CD8-positive, alpha-beta memory T cell (primary cell): ENCODE data around the gene ABCC9. TPM values are rescaled to one million over a fixed set of nuclear protein-coding genes. Genes with fewer than 3 reads are reported as not detected.
"Not testable (repeated sequence)": the region's sequence is repeated elsewhere in the genome, so short reads cannot be mapped to it uniquely, and the experiment has no call there.

Experiments
- CTCF ChIA-PET: fragments of 350-600 bp; sonication (Branson Sonifier 250); formaldehyde crosslinking; loops from one replicate; lab custom pipeline; 2021; ENCODE audit warnings: antibody characterized with exemption; lab: Charles Lee
- POLR2A ChIA-PET: fragments of 350-600 bp; sonication (Branson Sonifier 250); formaldehyde crosslinking; loops from one replicate; lab custom pipeline; 2021; ENCODE audit warnings: antibody characterized with exemption; lab: Charles Lee
- DNase-seq, 5 donors: peaks; one replicate each; pipeline versions ENCODE4 v3.0.0 to v3.0.0-alpha.2; 2020 to 2022; ENCODE audit warnings: mixed read lengths in 1 of 5
- H3K27ac ChIP-seq: one replicate; pipeline ENCODE4 v1.7.0; 2013; ENCODE audit warnings: low read depth, mild to moderate bottlenecking, low read length, moderate library complexity
- H3K27me3 ChIP-seq: 2 replicates; pipeline ENCODE4 v1.7.0; 2013; ENCODE audit warnings: low read length, mild to moderate bottlenecking; ENCODE audit not compliant: insufficient read depth, poor library complexity, severe bottlenecking
- H3K36me3 ChIP-seq: 2 replicates; pipeline ENCODE4 v1.7.0; 2013; ENCODE audit warnings: mild to moderate bottlenecking, low read length, moderate library complexity; ENCODE audit not compliant: insufficient read depth
- H3K4me1 ChIP-seq: 2 replicates; pipeline ENCODE4 v1.7.0; 2013; ENCODE audit warnings: mild to moderate bottlenecking, low read length, moderate library complexity; ENCODE audit not compliant: insufficient read depth
- H3K4me3 ChIP-seq: 2 replicates; pipeline ENCODE4 v1.7.0; 2013; ENCODE audit warnings: mild to moderate bottlenecking, low read length
- H3K9me3 ChIP-seq: 2 replicates; pipeline ENCODE4 v1.7.0; 2013; ENCODE audit warnings: mild to moderate bottlenecking, low read length
- H3K27ac Mint-ChIP-seq, 8 donors: one replicate each; pipeline ENCODE4 v1.8.0; 2020 to 2021; ENCODE audit warnings: mixed read lengths in 8 of 8, mild to moderate bottlenecking in 6 of 8, inconsistent platforms in 3 of 8, moderate library complexity in 3 of 8
- H3K27me3 Mint-ChIP-seq, 2 donors: one replicate each; pipeline ENCODE4 v1.8.0; 2020 to 2021; ENCODE audit warnings: mixed read lengths in 2 of 2, mild to moderate bottlenecking in 1 of 2, moderate library complexity in 1 of 2
- H3K36me3 Mint-ChIP-seq, 3 donors: one replicate each; pipeline ENCODE4 v1.8.0; 2020 to 2021; ENCODE audit warnings: mixed read lengths in 3 of 3, inconsistent platforms in 1 of 3, mild to moderate bottlenecking in 1 of 3
- H3K4me1 Mint-ChIP-seq, 3 donors: one replicate each; pipeline ENCODE4 v1.8.0; 2020 to 2021; ENCODE audit warnings: mixed read lengths in 3 of 3, inconsistent platforms in 1 of 3, mild to moderate bottlenecking in 1 of 3
- H3K4me3 Mint-ChIP-seq, 7 donors: one replicate each; pipeline ENCODE4 v1.8.0; 2020 to 2021; ENCODE audit warnings: mixed read lengths in 7 of 7, mild to moderate bottlenecking in 6 of 7, moderate library complexity in 4 of 7, inconsistent platforms in 2 of 7
- H3K9me3 Mint-ChIP-seq, 5 donors: one replicate each; pipeline ENCODE4 v1.8.0; 2020 to 2022; ENCODE audit warnings: mixed read lengths in 5 of 5, mild to moderate bottlenecking in 3 of 5, moderate library complexity in 2 of 5, inconsistent platforms in 1 of 5
- polyA plus RNA-seq: library from polyadenylated mRNA; unstranded; fragments of 300-500 nt; fragmentation: Illumina TruSeq; gene quantifications from one replicate; pipeline ENCODE4 v1.2.3, GENCODE V29; 2021
- total RNA-seq, 2 experiments: library from RNA; stranded (reverse); gene quantifications; one replicate each; pipeline ENCODE4 v1.2.3, GENCODE V29; 2021

ABCC9 gene
- total and polyA plus RNA-seq, 3 experiments from 2014 or later, result not detected

GRCh38 chr12:21809100-21809499 lies 132.1 kb downstream of the ABCC9 start:
- CTCF ChIA-PET, result no interaction called here
- Histone ChIP-seq H3K36me3 (no peaks in the 10 kb centered on the region), H3K9me3 (no peaks in the 10 kb centered on the region), H3K27me3 (no peaks in the 10 kb centered on the region), H3K4me3 (no peak overlapping the region), H3K27ac (no peak overlapping the region), H3K4me1 (no peaks in the 10 kb centered on the region)
- Mint-ChIP-seq H3K4me1 (no peaks in the 10 kb centered on the region), H3K27me3 (no peaks in the 10 kb centered on the region), H3K9me3 (peaks cover 0 to 5% (median 0%) of the 10 kb centered on the region in 5 donors), H3K36me3 (no peaks in the 10 kb centered on the region), H3K27ac (no peak overlapping the region), H3K4me3 (no peak overlapping the region)
- POLR2A ChIA-PET, result no interaction called here
- no peak for DNase-seq

- CTCF ChIA-PET, result no interaction called here
These were observed 135.0 kb downstream of the ABCC9 start for GRCh38 chr12:21806255-21806654.

GRCh38 chr12:21801522-21802288 lies 139.5 kb downstream of the ABCC9 start:
- ChIA-PET POLR2A (no interaction called here), CTCF (interaction anchor here (1.6 kb wide), 1 partner anchor 12 kb away, joined by 4 read pairs; no protein-coding TSS in a partner anchor)
- no peaks in the 10 kb centered on the region for H3K36me3 ChIP-seq
- DNase-seq, result no peak
- Mint-ChIP-seq H3K9me3 (no peaks in the 10 kb centered on the region), H3K27me3 (no peaks in the 10 kb centered on the region), H3K27ac (no peak overlapping the region), H3K4me3 (no peak overlapping the region), H3K4me1 (no peaks in the 10 kb centered on the region), H3K36me3 (no peaks in the 10 kb centered on the region)
- H3K27ac ChIP-seq, result no peak overlapping the region
- H3K4me3 ChIP-seq, result no peak overlapping the region
- H3K9me3 ChIP-seq, result no peaks in the 10 kb centered on the region
- H3K4me1 ChIP-seq, result no peaks in the 10 kb centered on the region
- H3K27me3 ChIP-seq, result no peaks in the 10 kb centered on the region

More at GRCh38 chr12:21806255-21806654, 135.0 kb downstream of the ABCC9 start:
- Mint-ChIP-seq H3K4me1 (no peaks in the 10 kb centered on the region), H3K36me3 (no peaks in the 10 kb centered on the region), H3K27ac (no peak overlapping the region), H3K4me3 (no peak overlapping the region), H3K9me3 (peaks cover 0 to 5% (median 0%) of the 10 kb centered on the region in 5 donors), H3K27me3 (no peaks in the 10 kb centered on the region)
- DNase-seq, result no peak
- Histone ChIP-seq H3K36me3 (no peaks in the 10 kb centered on the region), H3K27ac (no peak overlapping the region), H3K9me3 (no peaks in the 10 kb centered on the region), H3K4me3 (no peak overlapping the region), H3K4me1 (no peaks in the 10 kb centered on the region), H3K27me3 (no peaks in the 10 kb centered on the region)
- POLR2A ChIA-PET, result no interaction called here

- no peaks in the 10 kb centered on the region for H3K36me3 Mint-ChIP-seq
- Histone ChIP-seq H3K27ac (no peak overlapping the region), H3K9me3 (no peaks in the 10 kb centered on the region), H3K36me3 (no peaks in the 10 kb centered on the region), H3K4me3 (no peak overlapping the region), H3K27me3 (no peaks in the 10 kb centered on the region), H3K4me1 (no peaks in the 10 kb centered on the region)
- CTCF ChIA-PET, result no interaction called here
- H3K4me3 Mint-ChIP-seq, result no peak overlapping the region
- H3K27ac Mint-ChIP-seq, result no peak overlapping the region
- no peaks in the 10 kb centered on the region for H3K9me3 Mint-ChIP-seq
- H3K27me3 Mint-ChIP-seq, result peaks cover 0 to 6% of the 10 kb centered on the region in 2 donors
- no peaks in the 10 kb centered on the region for H3K4me1 Mint-ChIP-seq
- POLR2A ChIA-PET, result no interaction called here
- no peak for DNase-seq
These were observed 141.2 kb downstream of the ABCC9 start for GRCh38 chr12:21800011-21800410.

- H3K27ac ChIP-seq, result no peak overlapping the region
- Mint-ChIP-seq H3K36me3 (no peaks in the 10 kb centered on the region), H3K4me1 (no peaks in the 10 kb centered on the region), H3K9me3 (peaks cover 0 to 5% (median 0%) of the 10 kb centered on the region in 5 donors), H3K27me3 (peaks cover 0 to 15% of the 10 kb centered on the region in 2 donors), H3K27ac (no peak overlapping the region), H3K4me3 (no peak overlapping the region)
- H3K27me3 ChIP-seq, result no peaks in the 10 kb centered on the region
- ChIA-PET CTCF (no interaction called here), POLR2A (no interaction called here)
- H3K36me3 ChIP-seq, result no peaks in the 10 kb centered on the region
- no peaks in the 10 kb centered on the region for H3K4me1 ChIP-seq
- no peaks in the 10 kb centered on the region for H3K9me3 ChIP-seq
- no peak for DNase-seq
- no peak overlapping the region for H3K4me3 ChIP-seq
These were observed 143.7 kb downstream of the ABCC9 start for GRCh38 chr12:21797539-21797938.

GRCh38 chr12:21795648-21796328 lies 145.4 kb downstream of the ABCC9 start:
- H3K27ac ChIP-seq, result no peak overlapping the region
- Mint-ChIP-seq H3K27ac (no peak overlapping the region), H3K4me1 (no peaks in the 10 kb centered on the region), H3K36me3 (no peaks in the 10 kb centered on the region), H3K27me3 (peaks cover 5 to 21% of the 10 kb centered on the region in 2 donors), H3K9me3 (peaks cover 0 to 6% (median 0%) of the 10 kb centered on the region in 5 donors), H3K4me3 (no peak overlapping the region)
- ChIA-PET POLR2A (no interaction called here), CTCF (no interaction called here)
- no peak overlapping the region for H3K4me3 ChIP-seq
- no peaks in the 10 kb centered on the region for H3K4me1 ChIP-seq
- no peaks in the 10 kb centered on the region for H3K27me3 ChIP-seq
- H3K9me3 ChIP-seq, result no peaks in the 10 kb centered on the region
- DNase-seq, result no peak
- H3K36me3 ChIP-seq, result no peaks in the 10 kb centered on the region

GRCh38 chr12:21794807-21795595 lies 146.2 kb downstream of the ABCC9 start:
- DNase-seq, H3K4me3 Mint-ChIP-seq, H3K36me3 ChIP-seq, H3K27me3 ChIP-seq, H3K9me3 Mint-ChIP-seq, CTCF ChIA-PET, POLR2A ChIA-PET, H3K27ac ChIP-seq, H3K27ac Mint-ChIP-seq, H3K9me3 ChIP-seq, H3K4me1 ChIP-seq, H3K4me1 Mint-ChIP-seq, H3K4me3 ChIP-seq, H3K36me3 Mint-ChIP-seq: not testable (repeated sequence)
- peaks cover 5 to 21% of the 10 kb centered on the region in 2 donors for H3K27me3 Mint-ChIP-seq

GRCh38 chr12:21789687-21790086 lies 151.5 kb downstream of the ABCC9 start:
- H3K4me3 Mint-ChIP-seq, POLR2A ChIA-PET, H3K36me3 ChIP-seq, H3K9me3 ChIP-seq, H3K4me1 ChIP-seq, DNase-seq, CTCF ChIA-PET, H3K27ac Mint-ChIP-seq, H3K27me3 ChIP-seq, H3K9me3 Mint-ChIP-seq, H3K4me3 ChIP-seq, H3K4me1 Mint-ChIP-seq, H3K36me3 Mint-ChIP-seq, H3K27ac ChIP-seq: not testable (repeated sequence)
- H3K27me3 Mint-ChIP-seq, result peaks cover 8 to 14% of the 10 kb centered on the region in 2 donors
